Astrocyte (in vitro differentiated cells and primary cell): Measurements from ENCODE around the gene ITSN1. TPM values are rescaled to one million over a fixed set of nuclear protein-coding genes. Genes with fewer than 3 reads are reported as not detected.
A peak's percentile ranks its signal among the peaks of the same experiment; 100 is the strongest.

Experiments
- DNase-seq: peaks from one replicate; pipeline ENCODE4 v3.0.0-alpha.2; 2010; ENCODE audit warnings: low read depth
- FAIRE-seq: peaks from 2 replicates; lab custom pipeline; 2011; peaks lifted over from hg19 to GRCh38; lab: Jason Lieb, UNC
- H2AFZ ChIP-seq: 2 replicates; pipeline ENCODE4 v1.6.0; 2012; ENCODE audit warnings: low read depth, low read length, inconsistent platforms
- H3K27ac ChIP-seq: 2 replicates; pipeline ENCODE4 v1.5.1; 2011; ENCODE audit warnings: low read depth, low read length, inconsistent platforms
- H3K27me3 ChIP-seq: 2 replicates; pipeline ENCODE4 v1.6.0; 2011; ENCODE audit warnings: low read length, inconsistent platforms; ENCODE audit not compliant: insufficient read depth
- H3K36me3 ChIP-seq: 2 replicates; pipeline ENCODE4 v1.5.1; 2011; ENCODE audit warnings: low read length, inconsistent platforms; ENCODE audit not compliant: insufficient read depth
- H3K4me1 ChIP-seq: 2 replicates; pipeline ENCODE4 v1.5.1; 2011; ENCODE audit warnings: low read length, inconsistent platforms; ENCODE audit not compliant: insufficient read depth
- H3K4me2 ChIP-seq: 2 replicates; pipeline ENCODE4 v1.6.0; 2012; ENCODE audit warnings: low read length, inconsistent platforms
- H3K4me3 ChIP-seq: 2 replicates; pipeline ENCODE4 v1.5.1; 2011; ENCODE audit warnings: low read depth, mild to moderate bottlenecking, low read length, inconsistent platforms; ENCODE audit not compliant: insufficient read depth
- H3K79me2 ChIP-seq: 2 replicates; pipeline ENCODE4 v1.6.0; 2012; ENCODE audit warnings: mild to moderate bottlenecking, low read length, inconsistent platforms; ENCODE audit not compliant: insufficient read depth
- H3K9ac ChIP-seq: 2 replicates; pipeline ENCODE4 v1.6.0; 2012; ENCODE audit warnings: mild to moderate bottlenecking, low read length, inconsistent platforms
- H3K9me3 ChIP-seq: 2 replicates; pipeline ENCODE4 v1.5.1; 2012; ENCODE audit warnings: low read depth, mild to moderate bottlenecking, low read length, inconsistent platforms; ENCODE audit not compliant: insufficient read depth
- H4K20me1 ChIP-seq: 2 replicates; pipeline ENCODE4 v1.6.0; 2012; ENCODE audit warnings: low read length, inconsistent platforms; ENCODE audit not compliant: insufficient read depth
- H3K27ac Mint-ChIP-seq: one replicate; pipeline ENCODE4 v1.8.0; 2021; ENCODE audit warnings: mild to moderate bottlenecking, mixed read lengths; ENCODE audit not compliant: unreplicated experiment
- H3K27me3 Mint-ChIP-seq: one replicate; pipeline ENCODE4 v1.8.0; 2021; ENCODE audit warnings: low read depth, mixed read lengths; ENCODE audit not compliant: unreplicated experiment
- H3K36me3 Mint-ChIP-seq: one replicate; pipeline ENCODE4 v1.8.0; 2021; ENCODE audit warnings: low read depth, mixed read lengths; ENCODE audit not compliant: unreplicated experiment
- H3K4me1 Mint-ChIP-seq: one replicate; pipeline ENCODE4 v1.8.0; 2021; ENCODE audit warnings: low read depth, mixed read lengths; ENCODE audit not compliant: unreplicated experiment
- H3K4me3 Mint-ChIP-seq: one replicate; pipeline ENCODE4 v1.8.0; 2021; ENCODE audit warnings: mild to moderate bottlenecking, moderate library complexity, mixed read lengths; ENCODE audit not compliant: unreplicated experiment
- H3K9me3 Mint-ChIP-seq: one replicate; pipeline ENCODE4 v1.8.0; 2021; ENCODE audit warnings: mild to moderate bottlenecking, mixed read lengths; ENCODE audit not compliant: unreplicated experiment
- EZH2 ChIP-seq: IDR thresholded peaks from 2 replicates; pipeline ENCODE4 v1.6.1; 2012; ENCODE audit warnings: mild to moderate bottlenecking, low read length, inconsistent platforms; ENCODE audit not compliant: insufficient read depth
- total RNA-seq: library from RNA; stranded (reverse); gene quantifications from 2 replicates; pipeline ENCODE4 v1.2.1, GENCODE V29; 2021
- TF ChIP-seq, protein P1 (sequence below): IDR thresholded peaks from 2 replicates; pipeline ENCODE4 v1.5.1; 2011; ENCODE audit warnings: low read depth, mild to moderate bottlenecking, inconsistent platforms, low read length, moderate library complexity; ENCODE audit not compliant: insufficient read depth

The ITSN1 gene
- total RNA-seq, 1 donor from 2014 or later: 77.3 TPM

GRCh38 chr21:33668180-33668579 is 25.9 kb downstream of the ITSN1 start:
- H3K27me3 ChIP-seq: no peaks in the 10 kb centered on the region
- H3K9ac ChIP-seq: no peak overlapping the region
- no peak overlapping the region for H3K4me2 ChIP-seq
- no peak overlapping the region for H2AFZ ChIP-seq
- Mint-ChIP-seq H3K36me3 (peaks cover 4% of the 10 kb centered on the region), H3K4me1 (peaks cover 15% of the 10 kb centered on the region), H3K4me3 (no peak overlapping the region), H3K27me3 (no peaks in the 10 kb centered on the region), H3K9me3 (no peaks in the 10 kb centered on the region), H3K27ac (peak overlapping the region; percentile 13)
- no peak for TF ChIP-seq EZH2
- TF ChIP-seq, protein P1, sequence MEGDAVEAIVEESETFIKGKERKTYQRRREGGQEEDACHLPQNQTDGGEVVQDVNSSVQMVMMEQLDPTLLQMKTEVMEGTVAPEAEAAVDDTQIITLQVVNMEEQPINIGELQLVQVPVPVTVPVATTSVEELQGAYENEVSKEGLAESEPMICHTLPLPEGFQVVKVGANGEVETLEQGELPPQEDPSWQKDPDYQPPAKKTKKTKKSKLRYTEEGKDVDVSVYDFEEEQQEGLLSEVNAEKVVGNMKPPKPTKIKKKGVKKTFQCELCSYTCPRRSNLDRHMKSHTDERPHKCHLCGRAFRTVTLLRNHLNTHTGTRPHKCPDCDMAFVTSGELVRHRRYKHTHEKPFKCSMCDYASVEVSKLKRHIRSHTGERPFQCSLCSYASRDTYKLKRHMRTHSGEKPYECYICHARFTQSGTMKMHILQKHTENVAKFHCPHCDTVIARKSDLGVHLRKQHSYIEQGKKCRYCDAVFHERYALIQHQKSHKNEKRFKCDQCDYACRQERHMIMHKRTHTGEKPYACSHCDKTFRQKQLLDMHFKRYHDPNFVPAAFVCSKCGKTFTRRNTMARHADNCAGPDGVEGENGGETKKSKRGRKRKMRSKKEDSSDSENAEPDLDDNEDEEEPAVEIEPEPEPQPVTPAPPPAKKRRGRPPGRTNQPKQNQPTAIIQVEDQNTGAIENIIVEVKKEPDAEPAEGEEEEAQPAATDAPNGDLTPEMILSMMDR: no peak
- H4K20me1 ChIP-seq: peaks cover 66% of the 10 kb centered on the region
- peaks cover 3% of the 10 kb centered on the region for H3K4me1 ChIP-seq
- no peaks in the 10 kb centered on the region for H3K36me3 ChIP-seq
- FAIRE-seq: no peak
- DNase-seq: no peak
- H3K4me3 ChIP-seq: no peak overlapping the region
- H3K9me3 ChIP-seq: no peaks in the 10 kb centered on the region
- H3K27ac ChIP-seq: no peak overlapping the region
- H3K79me2 ChIP-seq: peaks cover 92% of the 10 kb centered on the region

- peaks cover 71% of the 10 kb centered on the region for H4K20me1 ChIP-seq
- DNase-seq (no peak), FAIRE-seq (no peak)
- no peaks in the 10 kb centered on the region for H3K9me3 ChIP-seq
- H3K4me3 ChIP-seq: no peak overlapping the region
- Mint-ChIP-seq H3K36me3 (peaks cover 4% of the 10 kb centered on the region), H3K9me3 (no peaks in the 10 kb centered on the region), H3K27me3 (no peaks in the 10 kb centered on the region), H3K27ac (no peak overlapping the region), H3K4me3 (no peak overlapping the region), H3K4me1 (peaks cover 19% of the 10 kb centered on the region)
- peaks cover 94% of the 10 kb centered on the region for H3K79me2 ChIP-seq
- no peak overlapping the region for H2AFZ ChIP-seq
- H3K4me2 ChIP-seq: no peak overlapping the region
- H3K36me3 ChIP-seq: no peaks in the 10 kb centered on the region
- no peak for TF ChIP-seq EZH2
- H3K4me1 ChIP-seq: peaks cover 3% of the 10 kb centered on the region
- H3K27ac ChIP-seq: no peak overlapping the region
- H3K27me3 ChIP-seq: no peaks in the 10 kb centered on the region
- no peak overlapping the region for H3K9ac ChIP-seq
Observed at GRCh38 chr21:33668620-33669019, 26.3 kb downstream of the ITSN1 start.

DNA sequence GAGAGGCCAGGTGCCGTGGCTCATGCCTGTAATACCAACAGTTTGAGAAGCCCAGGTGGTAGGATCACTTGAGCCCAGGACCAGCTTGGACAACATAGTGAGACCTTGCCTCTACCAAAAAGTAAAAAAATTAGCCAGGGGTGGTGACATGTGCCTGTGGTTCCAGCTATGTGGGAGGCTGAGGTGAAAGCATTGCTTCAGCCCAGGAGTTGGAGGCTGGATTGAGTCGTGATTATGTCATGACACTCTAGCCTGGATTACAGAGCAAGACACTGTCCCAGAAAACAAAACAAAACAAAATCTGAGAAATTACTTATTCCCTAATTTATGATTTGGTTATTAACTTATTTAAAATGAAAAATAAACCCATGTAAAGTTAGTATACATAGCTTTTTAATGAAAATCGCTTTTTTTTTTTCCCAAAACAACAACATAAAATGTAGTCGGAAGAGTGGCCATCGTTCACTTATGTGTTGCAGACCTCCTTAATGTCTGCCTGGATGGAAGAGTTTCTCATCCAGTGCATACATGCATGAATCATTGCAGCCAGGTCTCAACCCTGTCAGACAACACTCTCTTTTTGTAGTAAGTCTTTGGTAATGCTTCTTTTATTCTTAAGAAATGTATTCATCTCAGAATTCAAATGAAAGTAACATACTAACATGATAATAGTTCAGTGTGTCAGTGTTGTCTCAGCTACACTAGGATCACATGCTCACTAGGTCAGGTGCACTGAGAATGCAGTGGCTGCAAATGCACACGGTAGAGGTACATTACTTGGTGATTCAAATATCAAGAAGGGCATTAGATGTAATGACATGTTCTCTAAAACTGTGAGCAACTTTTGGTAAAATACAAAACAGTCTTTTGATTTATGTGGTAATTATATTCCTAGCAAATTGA is 28.0 kb downstream of the ITSN1 start:
- TF ChIP-seq, protein P1: no peak
- no peak for TF ChIP-seq EZH2
- no peak for FAIRE-seq
- H3K27ac ChIP-seq: no peak overlapping the region
- peaks cover 68% of the 10 kb centered on the region for H4K20me1 ChIP-seq
- Mint-ChIP-seq H3K9me3 (no peaks in the 10 kb centered on the region), H3K4me1 (peaks cover 23% of the 10 kb centered on the region), H3K27ac (peak overlapping the region; percentile 19), H3K36me3 (no peaks in the 10 kb centered on the region), H3K4me3 (peak overlapping the region; percentile 7), H3K27me3 (no peaks in the 10 kb centered on the region)
- no peaks in the 10 kb centered on the region for H3K36me3 ChIP-seq
- no peaks in the 10 kb centered on the region for H3K9me3 ChIP-seq
- no peaks in the 10 kb centered on the region for H3K27me3 ChIP-seq
- no peak overlapping the region for H2AFZ ChIP-seq
- H3K4me3 ChIP-seq: no peak overlapping the region
- no peak overlapping the region for H3K4me2 ChIP-seq
- H3K79me2 ChIP-seq: peaks cover 92% of the 10 kb centered on the region
- no peak for DNase-seq
- H3K4me1 ChIP-seq: peaks cover 3% of the 10 kb centered on the region
- H3K9ac ChIP-seq: no peak overlapping the region
